MV-4-11 (cell line): Measurements from ENCODE around the gene CNOT1.

Source experiments
- DNase-seq: peaks from one replicate; lab custom pipeline; 2025; lab: John Stamatoyannopoulos, UW

CNOT1 gene

DNA sequence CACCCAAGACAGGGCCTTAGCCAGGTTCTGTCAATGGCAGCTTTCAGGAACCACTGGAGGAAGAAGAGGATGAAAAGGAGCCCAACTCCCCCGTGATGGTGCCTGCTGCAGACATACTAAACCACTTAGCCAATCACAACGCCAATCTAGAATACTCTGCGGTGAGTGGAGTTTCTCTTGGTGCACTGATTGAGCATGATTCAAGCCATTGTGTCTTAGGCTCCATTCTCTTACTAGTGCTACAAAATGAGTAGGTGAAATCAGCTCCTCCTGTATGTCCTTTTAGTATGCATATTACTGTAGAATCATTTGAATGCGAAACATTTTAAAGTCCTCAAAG is 112.9 kb downstream of the CNOT1 start:
- peak; percentile 2 for DNase-seq

DNA sequence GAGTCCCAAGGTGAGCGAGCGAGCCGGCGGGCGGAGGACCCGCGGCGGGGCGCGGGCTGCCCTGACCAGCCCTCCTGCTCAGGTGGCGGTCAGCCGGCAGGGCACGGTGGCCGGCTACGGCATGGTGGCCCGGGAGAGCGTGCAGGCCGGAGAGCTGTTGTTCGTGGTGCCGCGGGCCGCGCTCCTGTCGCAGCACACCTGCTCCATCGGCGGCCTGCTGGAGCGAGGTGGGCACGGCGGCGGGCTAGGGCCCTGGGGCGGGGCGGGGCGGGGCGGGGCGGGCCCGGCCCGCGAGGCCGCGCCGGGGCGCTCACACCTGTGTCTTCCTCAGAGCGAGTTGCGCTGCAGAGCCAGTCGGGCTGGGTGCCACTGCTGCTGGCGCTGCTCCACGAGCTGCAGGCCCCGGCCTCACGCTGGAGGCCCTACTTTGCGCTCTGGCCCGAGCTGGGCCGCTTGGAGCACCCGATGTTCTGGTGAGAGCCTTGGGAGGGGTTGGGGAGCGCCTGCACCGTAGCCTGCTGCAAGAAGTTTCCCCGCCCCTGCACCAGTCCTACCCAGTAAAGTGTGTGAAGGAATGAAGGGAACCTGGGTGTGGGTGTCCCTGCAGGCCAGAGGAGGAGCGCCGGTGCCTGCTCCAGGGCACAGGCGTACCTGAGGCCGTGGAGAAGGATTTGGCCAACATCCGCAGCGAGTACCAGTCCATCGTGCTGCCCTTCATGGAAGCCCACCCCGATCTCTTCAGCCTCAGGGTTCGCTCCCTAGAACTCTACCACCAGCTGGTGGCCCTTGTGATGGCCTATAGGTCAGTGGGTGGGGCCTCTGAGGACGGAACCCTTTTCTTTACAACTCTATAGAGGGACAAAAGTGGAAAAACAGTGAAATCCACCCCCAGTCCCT is 113.5 kb downstream of the CNOT1 start:
- peak; percentile 5 for DNase-seq

- DNase-seq, result peak; percentile 81
These were observed 114.3 kb downstream of the CNOT1 start, which contains the start of gene SETD6 for GRCh38 chr16:58515125-58515870. SETD6 (plus strand) TSS chr16:58515517; CDS start chr16:58515538, 21 bp downstream.

GRCh38 chr16:58513874-58514273 is 115.8 kb downstream of the CNOT1 start:
- DNase-seq, result no peak

- peak; percentile 36 for DNase-seq
These were observed 117.5 kb downstream of the CNOT1 start for GRCh38 chr16:58511933-58512815.

GRCh38 chr16:58510776-58511628 is 118.6 kb downstream of the CNOT1 start:
- DNase-seq, result no peak

GRCh38 chr16:58510097-58510775 is 119.4 kb downstream of the CNOT1 start:
- no peak for DNase-seq

DNA sequence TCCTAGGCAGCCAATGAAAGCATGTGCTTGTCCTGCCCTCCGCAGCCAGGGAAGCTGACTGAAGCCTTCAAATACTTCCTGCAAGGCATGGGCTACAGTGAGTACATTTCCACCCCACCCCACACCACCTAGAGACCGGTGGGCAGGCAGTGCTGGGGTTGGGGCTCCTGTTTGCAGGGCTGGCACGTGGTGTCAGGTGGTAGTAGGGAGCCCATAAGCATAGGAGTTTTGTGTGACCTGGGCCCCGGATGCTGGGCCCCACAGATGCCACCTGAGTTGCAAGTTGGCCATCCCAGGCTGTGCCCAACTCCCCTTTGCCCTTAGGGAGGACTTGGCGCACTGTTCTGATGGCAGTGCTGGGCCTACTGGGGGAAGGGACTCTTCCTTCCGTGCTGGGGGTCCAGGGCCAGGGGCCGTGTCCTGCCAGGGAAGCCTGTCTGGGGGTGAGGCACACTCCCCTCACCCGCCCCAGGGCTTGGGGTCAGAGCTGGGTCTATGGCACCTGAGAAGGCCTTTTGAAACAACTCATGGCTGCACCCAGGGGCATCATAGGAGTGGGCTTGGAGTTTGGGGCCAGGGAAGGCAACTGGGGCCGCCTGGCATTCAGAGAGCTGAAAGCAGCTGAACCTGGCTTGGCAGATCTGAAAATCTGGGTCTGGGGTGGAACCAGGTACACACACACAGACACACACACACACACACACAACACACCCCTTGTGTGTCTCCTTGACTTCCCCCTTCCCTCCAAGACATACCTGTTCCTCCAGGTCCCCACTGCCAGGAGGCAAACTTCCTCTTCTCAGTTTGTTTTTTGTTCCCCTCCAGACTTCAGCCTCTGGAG is 120.2 kb downstream of the CNOT1 start:
- no peak for DNase-seq

GRCh38 chr16:58508671-58509251 is 120.9 kb downstream of the CNOT1 start:
- DNase-seq, result no peak

GRCh38 chr16:58507963-58508670 is 121.5 kb downstream of the CNOT1 start:
- DNase-seq, result no peak

DNA sequence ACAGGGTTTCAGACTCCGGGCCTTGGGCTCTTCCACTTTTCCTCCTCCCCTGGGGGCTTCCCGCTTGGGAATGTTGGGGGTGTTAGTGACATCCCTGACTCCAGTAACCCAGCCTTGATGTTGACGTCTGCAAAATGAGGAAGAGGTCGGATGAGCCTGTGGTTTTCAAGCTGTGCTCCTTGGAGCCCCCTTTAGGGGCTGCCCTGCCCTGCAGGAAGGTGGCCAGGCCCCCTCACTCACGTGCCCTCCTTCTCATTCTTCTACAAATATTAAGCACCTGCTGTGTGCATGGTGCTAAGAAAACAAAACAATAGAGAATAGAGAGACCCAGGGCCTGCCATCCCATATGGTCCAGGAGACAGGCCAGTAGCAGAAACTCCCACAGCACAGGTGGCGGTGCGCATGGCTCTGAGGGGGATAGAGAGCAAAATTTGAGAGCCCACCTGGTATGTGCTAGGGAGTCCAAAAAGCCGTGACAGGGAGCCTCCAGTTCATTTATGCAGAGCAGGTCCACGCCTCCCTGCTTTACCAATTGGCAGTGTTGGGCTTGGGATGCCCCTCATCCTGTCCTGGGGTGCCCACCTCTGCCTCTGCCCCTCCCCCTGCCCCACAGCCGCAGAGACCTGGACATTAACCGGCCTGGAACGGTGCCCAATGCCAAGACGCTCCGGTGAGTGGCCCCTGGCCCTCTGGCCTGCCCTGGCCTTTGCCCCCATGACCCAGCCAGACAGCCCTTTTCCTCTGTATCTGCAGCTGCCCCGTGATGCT is 122.2 kb downstream of the CNOT1 start:
- DNase-seq, result peak; percentile 27

GRCh38 chr16:58506241-58507194 is 123.1 kb downstream of the CNOT1 start:
- DNase-seq, result no peak

DNA sequence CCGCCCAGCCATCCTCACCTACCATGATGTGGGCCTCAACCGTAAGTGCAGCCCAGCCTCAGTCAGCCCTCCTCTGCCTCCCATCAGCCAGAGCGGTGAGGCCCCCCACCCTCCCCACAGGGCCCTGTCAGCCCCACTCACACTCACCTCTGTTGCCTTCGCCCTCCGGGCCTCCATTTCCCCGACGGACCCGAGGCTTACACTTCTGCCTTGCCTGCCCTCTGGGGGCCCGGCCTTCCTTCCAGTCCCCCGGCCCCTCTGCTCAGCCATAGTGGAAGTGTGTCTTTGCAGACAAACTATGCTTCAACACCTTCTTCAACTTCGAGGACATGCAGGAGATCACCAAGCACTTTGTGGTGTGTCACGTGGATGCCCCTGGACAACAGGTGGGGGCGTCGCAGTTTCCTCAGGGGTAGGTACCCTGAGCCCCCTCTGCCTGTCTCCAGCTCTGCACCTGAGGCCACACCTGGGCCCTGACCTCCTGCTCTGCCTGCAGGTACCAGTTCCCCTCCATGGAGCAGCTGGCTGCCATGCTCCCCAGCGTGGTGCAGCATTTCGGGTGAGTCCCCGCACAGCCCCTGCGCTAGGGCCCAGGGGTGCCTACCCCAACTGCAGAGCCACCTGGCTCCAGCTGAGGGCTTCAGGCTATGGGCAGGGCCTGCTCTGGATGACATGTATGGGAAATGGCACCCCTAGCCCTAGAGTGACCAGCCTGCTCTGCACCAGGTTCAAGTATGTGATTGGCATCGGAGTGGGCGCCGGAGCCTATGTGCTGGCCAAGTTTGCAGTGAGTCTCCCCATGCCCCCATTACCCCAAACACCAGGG is 125.5 kb downstream of the CNOT1 start:
- no peak for DNase-seq

DNA sequence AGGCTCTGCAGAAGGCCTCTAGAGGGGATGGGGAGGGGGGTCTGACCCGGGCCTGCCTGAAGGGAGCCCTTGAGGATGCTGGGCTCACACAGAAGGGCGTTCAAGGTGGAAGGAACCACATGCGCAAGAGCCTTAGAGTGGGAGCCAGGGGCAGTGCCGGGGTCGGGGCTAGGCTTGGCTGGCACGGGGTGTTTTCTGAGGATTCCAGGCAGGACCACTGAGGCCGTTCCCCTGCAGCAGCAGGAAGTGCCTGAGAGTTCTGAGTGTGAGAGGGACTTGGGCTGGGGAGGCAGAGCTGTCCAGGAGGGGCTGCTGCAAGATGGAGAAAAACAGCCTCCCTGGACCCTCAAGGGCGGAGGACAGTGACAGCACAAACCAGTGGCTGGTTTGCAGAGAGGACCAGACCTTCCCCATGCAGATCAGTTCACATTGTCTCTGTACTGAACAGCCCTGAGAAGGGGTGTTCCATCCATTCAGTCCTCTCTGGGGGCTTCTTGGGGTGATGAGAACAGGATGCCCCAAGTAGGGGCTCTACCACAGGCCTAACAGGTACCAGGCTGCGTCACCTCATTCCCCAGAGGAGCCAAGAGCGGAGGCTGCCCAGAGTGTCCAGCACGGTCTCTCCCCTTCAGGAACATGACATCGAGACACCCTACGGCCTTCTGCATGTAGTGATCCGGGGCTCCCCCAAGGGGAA is 126.3 kb downstream of the CNOT1 start:
- no peak for DNase-seq
